NCI-H2171 treated with DMSO at 0.1 percent for 48 hours (cell line): Measurements from ENCODE around the gene USP10.
"Not testable (repeated sequence)": the region's sequence is repeated elsewhere in the genome, so short reads cannot be mapped to it uniquely, and the experiment has no call there.

Experiments
- DNase-seq: peaks from one replicate; lab custom pipeline; 2025; lab: John Stamatoyannopoulos, UW

The USP10 gene

DNA sequence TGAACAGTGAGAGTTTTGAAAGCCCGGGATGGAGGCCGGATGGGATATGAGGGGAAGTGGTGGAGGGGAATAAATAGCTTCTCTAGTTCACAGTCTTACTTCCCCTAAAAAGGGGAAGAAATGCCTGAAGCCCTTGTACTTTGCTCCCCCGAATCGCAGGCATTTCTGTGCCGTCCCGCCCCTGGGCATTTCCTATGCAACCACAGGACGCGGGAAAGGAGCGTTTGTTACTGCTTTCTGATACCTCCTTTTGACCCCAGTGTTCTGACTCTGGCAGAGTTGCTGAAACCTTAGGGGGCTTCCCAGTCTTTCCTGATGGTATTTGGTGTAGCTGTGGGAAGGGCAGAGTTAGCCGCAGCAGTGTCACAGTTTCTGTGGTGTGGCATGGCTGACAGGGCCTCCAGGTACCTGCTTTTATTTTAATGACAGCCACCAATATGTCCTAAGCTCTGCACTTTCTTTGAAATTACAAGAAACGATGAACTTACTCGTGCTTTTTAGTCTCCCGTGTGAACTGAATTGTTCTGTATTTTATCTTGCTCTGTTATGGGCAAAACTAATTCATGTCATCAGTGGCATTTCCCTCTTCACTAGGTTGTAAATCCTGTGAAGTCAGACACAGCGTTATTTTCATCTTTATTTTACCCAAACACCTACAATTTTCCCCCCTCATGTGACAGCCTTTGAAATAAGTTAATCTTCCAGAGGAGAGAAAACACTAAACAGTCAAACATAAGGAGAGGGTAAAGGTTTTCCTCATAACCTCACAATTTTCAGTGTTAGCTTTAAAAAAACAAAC lies 27.1 kb downstream of the USP10 start:
- DNase-seq, result no peak

DNA sequence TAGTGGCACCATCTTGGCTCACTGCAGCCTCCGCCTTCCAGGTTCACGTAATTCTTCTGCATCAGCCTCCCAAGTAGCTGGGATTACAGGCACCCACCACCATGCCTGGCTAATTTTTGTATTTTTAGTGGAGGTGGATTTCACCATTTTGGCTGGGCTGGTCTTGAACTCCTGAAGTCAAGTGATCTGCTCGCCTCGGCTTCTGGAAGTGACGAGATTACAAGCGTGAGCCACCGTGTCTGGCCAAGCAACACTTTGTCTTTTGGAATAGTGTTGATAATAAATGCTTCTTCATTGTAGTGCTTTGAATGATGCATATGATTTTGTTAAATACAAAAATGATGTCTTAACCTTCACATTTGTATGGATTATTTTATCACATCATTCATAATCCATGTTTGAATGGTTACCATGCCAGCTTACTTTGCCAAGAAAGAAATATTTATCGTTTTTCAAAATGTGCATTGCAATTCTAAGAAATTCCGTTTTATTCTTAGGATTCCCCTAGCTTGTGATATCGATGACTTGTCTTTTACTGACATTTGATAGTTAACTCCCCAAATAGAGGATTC lies 29.1 kb downstream of the USP10 start:
- DNase-seq, result no peak

DNA sequence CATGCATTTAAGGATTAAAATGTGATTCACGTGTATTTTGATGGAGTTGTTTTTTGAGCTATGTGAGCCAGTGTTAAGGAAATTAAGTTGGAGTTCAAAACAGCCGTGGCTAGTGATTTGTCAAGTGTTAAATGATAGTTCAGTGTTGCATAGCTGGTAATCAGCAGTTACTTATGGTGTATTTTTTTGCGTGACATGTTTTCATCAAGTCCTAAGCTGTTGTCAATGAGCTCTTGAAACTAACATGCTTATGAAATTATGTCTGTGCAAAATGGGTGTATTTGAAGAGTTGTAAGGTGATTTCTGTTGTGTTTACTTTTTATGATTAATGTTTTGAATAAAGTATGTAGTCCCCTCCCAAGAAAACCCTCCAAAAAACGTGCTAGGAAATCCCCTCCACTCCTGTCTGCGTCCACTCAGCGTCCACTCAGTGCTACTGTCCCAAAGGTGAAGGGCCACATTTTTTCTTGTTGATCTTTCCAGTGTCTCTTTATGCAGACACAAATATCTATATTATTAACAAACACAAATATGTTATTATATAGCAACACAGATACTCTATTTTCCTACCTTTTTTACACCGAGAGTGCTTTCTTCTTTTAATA lies 30.0 kb downstream of the USP10 start:
- no peak for DNase-seq

DNA sequence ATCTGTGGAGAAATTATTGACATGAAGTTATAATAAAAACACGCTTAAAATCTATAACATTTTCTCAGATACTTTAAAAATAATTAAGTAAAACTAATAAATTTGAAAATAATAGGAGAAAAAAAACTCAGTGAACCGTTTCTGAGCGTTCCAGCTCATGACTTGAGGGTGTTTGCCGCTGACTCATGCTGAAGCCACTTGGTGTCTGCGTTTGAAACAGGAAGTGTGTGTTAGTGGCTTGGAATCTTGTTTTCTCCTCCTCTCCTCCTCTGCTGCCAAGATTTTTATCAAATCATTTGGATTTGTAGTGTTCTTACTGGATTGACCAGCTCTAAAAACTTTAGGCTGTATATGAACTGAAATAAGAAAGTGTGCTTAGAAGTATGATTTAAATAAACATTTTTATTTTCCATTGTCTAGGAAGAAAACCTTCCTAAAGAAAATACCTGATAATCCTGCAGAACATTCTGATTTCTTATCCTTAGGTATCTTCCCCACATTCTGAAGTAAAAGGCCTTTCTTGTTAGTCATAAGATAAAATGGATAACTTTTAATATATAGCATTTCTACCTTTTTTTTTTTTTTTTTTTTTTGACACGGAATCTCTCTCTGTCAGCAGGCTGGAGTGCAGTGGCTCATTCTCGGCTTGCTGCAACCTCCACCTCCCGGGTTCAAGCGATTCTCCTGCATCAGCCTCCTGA lies 30.8 kb downstream of the USP10 start:
- DNase-seq, result peak; percentile 63

DNA sequence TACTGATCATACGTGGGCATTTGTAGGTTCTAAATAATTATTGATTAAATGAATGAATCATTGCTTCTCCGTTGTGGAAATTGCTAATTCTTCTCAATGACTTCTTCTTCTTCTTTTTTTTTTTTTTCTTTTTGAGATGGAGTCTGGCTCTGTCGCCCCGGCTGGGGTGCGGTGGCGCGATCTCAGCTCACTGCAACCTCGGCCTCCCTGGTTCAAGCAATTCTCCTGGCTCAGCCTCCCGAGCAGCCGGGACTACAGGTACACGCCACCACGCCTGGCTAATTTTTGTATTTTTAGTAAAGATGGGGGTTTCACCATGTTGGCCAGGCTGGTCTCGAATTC lies 32.5 kb downstream of the USP10 start:
- not testable (repeated sequence) for DNase-seq

DNA sequence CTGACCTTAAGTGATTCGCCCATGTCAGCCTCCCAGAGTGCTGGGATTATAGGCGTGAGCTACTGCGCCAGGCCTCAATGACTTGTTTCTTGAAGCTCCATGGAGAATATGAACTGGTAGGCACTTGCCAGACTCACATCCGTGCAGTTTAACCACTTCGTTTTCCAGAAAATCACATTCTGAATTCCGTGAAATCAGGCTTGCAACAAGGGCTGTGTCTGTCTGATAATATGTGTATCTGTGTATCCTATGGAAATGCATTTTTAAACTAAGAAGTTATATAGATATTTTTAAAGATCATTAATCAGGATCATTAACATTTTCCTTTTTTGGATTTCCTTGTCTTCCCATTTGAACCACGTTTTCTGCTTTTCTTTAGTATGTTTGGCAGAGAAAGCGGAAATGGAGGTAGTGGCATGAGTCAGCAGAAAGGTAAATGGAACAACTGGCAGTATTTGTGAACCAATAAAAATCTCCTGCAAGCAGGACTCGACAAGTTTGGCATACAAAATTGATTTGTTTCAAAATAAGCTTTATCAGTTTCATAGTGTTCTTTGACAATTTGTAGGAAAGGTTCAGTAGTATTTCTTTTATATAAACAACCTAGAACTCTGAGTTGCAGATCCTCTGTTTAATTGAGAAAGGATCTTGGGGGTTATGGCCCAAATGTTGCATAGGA lies 33.0 kb downstream of the USP10 start:
- DNase-seq, result peak; percentile 24

DNA sequence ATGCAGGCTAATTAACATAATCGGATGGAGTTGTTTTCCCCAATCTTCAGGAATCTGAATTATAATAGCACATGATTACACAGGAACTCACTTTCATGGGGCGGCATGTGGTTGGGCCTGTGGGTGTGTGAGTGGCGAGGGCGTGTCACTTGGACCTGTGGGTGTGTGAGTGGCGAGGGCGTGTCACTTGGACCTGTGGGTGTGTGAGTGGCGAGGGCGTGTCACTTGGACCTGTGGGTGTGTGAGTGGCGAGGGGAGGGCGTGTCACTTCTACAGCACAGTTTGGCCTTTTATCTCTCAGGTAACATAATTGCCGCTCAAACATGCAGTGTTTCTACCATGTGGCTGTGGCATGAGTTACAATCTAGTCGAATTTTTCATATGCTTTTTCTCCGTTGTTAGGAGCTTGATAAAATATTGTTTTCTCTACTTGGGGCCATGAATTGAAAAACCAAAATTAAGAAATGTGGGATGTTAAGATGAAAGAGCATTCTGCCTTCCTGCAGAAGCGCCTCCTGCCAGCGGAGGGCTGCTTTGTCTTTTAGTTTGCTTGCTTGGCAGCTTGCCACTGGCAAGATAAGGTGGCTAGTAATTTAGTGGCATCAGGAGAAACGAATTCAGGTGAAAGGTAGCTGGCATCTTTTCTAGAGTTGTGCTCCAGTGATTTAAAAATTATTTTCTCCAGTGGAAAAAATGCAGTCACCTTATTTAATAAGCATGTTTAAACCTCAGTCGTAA lies 36.2 kb downstream of the USP10 start:
- peak; percentile 87 for DNase-seq

DNA sequence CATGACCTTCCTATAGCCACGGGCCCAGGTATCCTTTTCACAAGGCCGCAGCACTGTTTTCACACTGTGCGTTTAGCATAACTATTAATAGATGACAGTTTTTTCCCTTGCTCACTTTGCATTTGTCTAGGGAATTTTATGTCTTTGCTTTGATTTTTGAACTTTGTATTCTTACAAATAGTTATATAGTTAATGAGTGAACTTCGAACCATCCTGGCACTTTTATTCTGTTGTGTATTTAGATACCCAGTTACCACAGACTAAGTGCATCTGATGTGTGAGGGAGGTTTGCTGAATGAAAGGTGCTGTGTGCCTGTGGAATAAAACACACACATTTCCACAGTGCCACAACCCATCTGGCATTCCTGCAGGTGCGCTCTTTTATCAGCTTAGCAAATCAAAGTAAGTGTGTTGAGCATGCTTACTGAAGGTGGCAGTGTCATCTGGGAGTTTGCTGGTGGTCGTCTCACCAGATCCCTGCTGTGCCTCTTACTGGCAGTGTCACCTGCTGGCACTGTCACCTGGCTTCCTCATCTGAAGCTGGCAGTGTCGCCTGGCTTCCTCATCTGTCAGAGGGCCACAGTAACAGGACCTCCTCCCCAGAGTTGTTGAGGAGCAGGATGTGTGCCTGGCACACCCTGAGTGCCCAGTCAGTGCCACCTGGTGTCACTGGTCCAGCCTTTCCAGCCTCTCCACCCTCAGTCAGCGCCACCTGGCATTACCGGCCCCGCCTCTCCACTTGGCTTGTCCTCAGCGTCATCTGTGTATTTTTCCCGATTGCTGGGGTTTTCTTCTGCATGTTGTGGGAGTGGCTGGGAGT lies 37.6 kb downstream of the USP10 start:
- peak; percentile 66 for DNase-seq

DNA sequence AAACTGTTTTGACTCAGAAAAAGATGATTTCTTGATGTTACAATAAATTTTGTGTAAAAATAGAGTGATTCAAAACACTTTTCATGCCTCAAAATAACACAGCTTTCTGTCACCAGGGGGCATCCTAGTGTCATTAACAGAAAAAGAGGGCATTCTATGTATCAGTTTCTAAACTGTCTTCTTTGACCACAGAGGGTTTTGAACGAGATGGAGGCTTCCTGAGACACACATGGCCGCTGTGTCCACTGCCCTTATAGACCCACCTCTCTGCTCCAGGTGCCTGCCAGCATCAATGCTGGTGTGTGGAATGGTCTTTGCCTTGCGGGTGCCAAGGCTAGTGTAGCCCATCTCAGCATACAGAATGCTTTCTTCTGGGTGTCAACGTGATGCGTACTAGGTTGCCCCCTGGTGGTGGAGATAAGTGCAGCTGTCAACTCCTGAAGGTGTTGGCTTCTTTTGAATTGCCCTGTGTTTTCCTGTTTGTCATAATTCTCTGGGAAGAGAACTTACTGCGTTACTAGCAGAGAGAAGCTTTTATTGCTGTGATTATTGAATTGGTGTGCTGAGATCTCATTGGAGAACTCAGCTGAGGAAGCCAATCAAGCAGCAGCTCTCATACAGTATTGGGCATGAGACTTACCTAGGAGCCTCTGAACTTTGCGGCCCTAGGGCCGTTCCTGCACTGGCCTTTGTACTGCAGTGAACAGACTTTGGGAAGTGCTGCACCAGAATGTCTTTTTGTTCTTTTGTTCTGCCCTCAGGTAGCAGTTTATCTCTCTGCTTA lies 38.6 kb downstream of the USP10 start:
- peak; percentile 70 for DNase-seq

DNA sequence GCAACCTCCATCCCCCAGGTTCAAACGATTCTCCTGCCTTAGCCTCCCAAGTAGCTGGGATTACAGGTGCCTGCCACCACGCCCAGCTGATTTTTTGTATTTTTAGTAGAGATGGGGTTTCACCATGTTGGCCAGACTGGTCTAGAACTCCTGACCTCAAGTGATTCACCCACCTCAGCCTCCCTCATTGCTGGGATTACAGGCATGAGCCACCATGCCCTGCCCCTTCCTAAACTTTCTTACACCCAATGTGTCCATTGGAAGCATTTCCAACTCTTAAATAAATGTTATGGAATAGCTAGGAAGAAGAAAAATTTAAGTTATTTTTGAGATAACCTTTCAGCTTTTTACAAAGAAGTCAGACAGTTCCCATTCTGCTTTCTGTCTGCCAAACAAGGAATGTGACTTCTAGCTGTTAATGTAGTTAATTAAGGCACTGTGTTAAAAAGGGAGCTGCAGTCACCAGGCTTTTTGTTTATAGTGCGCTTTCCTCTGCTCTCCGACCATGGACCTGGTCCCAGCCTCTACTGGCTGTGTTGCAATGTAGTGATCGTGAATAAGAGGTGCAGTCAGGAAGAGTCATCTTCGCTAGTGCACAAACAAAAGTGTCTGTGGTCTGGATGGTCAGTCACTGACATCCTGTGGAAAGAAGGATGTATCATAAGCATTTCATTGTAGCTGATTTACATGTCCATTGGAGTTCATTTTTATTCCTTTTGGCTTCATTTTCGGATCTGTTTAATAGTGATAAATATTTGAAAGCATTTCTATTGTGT lies 39.7 kb downstream of the USP10 start:
- no peak for DNase-seq

DNA sequence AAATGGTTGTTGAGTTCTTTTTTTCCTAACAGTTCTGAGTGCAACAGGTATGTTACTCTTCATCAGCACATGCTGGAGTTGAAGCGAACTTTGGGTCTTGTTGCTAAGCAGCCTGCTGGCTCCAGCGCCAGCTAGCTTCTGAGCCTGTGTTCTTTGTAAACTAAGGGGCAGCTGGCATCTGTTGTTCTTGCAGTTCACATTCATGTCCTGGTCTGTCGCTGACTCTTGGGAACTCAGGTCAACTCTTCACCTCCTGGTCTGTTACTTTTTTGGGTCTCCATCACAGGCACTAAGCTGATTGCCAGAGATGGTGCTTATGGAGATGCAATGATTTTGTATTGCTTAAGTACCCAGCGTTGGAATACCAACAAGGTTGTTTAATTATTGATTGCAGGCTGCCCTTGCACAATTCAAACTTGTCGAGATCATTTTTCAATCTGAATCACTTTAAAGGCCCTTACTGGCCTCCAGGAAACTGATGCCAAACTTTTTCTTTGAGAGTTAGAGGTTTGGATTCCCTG lies 40.9 kb downstream of the USP10 start:
- peak; percentile 66 for DNase-seq

DNA sequence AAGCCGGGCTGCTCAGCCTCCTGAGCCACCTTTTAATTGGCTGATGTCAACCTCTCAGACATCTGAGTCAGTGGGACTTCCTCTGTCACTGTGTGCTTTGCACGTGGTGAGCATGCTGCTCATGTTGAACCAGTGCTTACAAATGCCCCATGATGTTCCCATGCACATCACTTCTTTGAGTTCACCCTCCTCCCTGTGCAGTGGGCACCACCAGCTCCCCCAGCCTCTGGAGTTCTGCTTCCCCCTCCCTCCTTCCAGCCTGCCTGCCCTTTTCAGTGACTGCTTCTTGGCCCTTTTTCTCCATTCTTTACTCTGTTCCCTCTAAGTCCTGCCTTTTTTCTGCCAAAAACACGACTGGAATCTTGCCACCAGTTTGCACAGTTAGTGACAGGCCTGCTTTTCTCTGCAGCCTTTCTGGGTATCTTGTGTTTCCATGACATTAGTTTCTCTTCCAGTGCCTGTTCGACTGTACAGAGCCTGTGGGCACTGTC lies 41.6 kb downstream of the USP10 start:
- DNase-seq, result no peak

DNA sequence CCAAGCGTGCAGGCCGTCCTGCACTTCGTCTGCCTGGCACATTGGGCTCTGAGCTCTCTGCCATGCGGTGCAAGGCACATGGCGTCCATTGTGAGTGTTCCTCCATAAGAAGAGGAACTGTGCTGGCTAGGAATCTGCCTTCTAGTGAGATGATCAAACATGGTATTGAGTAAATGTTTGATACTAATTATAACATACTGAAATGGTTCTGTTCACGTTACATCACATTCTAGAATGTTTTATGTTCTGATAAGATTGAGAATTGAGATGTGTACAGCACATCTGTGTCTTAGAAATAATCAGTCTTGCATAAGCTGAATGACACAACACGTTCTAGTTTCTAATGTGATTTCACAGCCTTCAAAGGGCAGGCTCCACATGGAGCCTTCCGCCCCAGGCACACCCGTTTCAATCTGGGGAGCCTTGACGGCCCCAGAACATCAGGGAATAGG lies 42.9 kb downstream of the USP10 start:
- no peak for DNase-seq

DNA sequence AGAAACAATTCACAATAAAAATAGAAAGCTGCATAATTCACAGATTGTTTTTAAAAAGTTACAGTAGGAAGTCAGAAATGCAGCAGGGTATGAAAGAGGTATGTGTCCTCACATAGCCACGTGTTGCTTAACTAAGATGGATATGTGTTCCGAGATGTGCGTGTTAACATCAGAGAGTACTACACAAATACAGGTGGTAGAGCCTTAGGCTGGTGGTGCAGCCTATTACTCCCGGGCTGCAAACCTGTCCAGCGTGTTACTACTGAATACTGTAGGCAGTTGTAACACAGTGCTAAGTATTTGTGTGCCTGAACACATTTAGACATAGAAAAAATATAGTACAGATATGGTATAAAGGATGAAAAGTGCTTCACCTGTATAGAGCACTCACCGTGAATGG lies 46.4 kb downstream of the USP10 start:
- DNase-seq, result no peak

DNA sequence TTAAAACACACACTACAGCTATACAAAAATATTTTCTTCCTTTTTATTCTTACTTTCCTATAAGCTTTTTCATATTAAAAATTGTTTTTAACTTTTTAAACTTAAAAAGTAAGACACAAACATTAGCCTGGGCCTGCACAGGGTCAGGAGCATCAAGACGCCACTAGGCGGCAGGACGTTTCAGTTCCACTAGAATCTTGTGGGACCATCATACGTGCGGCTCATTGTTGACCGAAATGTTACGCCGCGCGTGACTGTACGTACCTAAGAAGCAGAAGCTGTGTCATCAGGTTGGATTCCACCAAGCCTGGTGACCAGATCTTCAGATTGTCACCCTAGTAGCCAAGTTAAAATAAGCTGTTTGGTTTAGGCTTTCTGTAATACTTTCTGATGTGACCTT lies 47.1 kb downstream of the USP10 start:
- DNase-seq, result no peak

DNA sequence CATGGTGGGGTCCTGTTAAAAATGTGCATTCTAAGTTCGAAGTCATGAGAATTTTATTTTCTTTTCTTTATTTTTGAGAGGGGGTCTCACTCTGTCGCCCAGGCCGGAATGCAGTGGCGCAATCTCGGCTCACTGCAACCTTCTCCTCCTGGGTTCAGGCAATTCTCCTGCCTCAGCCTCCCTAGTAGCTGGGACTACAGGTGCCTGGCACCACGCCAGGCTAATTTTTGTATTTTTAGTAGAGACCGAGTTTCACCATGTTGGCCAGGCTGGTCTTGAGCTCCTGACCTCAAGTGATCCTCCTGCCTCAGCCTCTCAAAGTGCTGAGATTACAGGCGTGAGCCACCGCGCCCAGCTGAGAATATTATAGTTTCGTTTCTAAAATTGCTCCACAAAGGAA lies 48.4 kb downstream of the USP10 start:
- DNase-seq, result not testable (repeated sequence)

DNA sequence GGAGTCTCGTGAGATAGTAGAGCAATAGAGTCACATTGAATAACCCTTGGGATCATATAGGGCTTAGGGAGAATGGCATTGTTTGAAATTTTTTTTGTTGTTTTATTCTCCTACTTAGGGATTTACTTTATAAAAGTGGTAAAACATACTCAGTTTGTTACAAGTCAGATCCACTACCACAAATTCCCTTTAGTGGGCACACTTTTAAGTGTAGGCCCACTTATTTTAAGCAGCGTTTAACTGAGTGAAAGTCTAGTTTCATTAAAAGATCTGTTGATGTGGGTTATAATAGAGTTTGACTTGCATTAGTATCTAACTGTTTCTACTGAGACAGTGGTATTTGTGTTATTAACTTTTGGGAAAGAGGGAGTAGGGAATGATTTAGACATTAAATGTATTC lies 49.3 kb downstream of the USP10 start:
- DNase-seq, result no peak

DNA sequence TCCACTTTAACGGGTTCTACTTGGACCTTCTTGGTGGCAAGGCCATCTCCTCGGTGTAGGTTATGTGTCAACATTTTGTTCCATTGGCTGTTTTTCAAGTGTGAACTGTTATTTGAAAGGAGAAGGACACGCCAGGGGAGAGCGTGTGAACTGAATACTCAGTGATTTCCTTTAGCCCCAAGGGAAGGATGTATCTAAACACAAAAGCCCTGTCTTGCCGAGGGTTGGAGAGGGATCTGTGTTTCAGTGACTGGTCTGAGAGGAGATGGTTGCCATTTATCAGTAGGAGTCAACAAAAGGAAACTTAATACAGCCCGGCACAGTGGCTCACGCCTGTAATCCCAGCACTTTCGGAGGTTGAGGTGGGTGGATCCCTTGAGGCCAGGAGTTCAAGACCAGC lies 50.0 kb downstream of the USP10 start:
- DNase-seq, result no peak

DNA sequence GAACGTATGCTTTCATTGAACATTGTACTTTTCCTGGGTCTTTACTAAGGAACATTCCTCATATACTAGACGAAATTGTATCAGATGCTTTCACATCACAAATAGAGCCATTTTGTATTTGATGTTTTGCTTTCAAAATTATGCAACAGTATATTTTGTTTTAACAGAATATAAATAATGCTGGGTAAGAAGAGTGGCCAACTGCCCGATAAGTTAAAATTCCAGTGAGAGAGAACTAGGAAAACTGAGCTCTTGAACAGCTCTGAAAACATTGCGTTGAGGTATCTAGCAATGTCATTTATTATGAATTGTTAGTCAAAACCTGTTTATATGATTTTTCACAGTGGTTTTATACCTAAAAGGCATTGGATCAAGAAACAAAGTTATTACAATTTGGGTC lies 50.8 kb downstream of the USP10 start:
- no peak for DNase-seq
